HFFc6 (cell line): ENCODE measurements around the gene KLHL13. TPM values are rescaled to one million over a fixed set of nuclear protein-coding genes. Genes with fewer than 3 reads are reported as not detected.

Experiments
- DNase-seq: peaks from one replicate; pipeline ENCODE4 v3.0.0-alpha.2; 2018
- H3K27ac Mint-ChIP-seq: 2 replicates; pipeline ENCODE4 v1.8.0; 2020; ENCODE audit warnings: mild to moderate bottlenecking, mixed read lengths
- H3K27me3 Mint-ChIP-seq: 2 replicates; pipeline ENCODE4 v1.8.0; 2021; ENCODE audit warnings: mild to moderate bottlenecking, moderate library complexity, mixed read lengths; ENCODE audit not compliant: insufficient read depth
- H3K36me3 Mint-ChIP-seq: 2 replicates; pipeline ENCODE4 v1.8.0; 2021; ENCODE audit warnings: low read depth, mixed read lengths
- H3K4me1 Mint-ChIP-seq: 2 replicates; pipeline ENCODE4 v1.8.0; 2020; ENCODE audit warnings: low read depth, mixed read lengths
- H3K4me3 Mint-ChIP-seq: 2 replicates; pipeline ENCODE4 v1.8.0; 2020; ENCODE audit warnings: mild to moderate bottlenecking, moderate library complexity, mixed read lengths
- H3K9me3 Mint-ChIP-seq: 2 replicates; pipeline ENCODE4 v1.8.0; 2020; ENCODE audit warnings: mild to moderate bottlenecking, mixed read lengths
- CTCF ChIP-seq: fragments of 200-600 bp; sonication (generic); IDR thresholded peaks from 2 replicates; pipeline ENCODE4 v1.5.0; 2021; ENCODE audit warnings: antibody characterized with exemption, mild to moderate bottlenecking
- total RNA-seq, 6 experiments: library from RNA; stranded (reverse); fragmentation: NEBNext Ultra II Directional; extraction: Animal tissue kit (Norgen Biotek cat#: 25700); gene quantifications; 2 replicates in 1 of 6; 3 replicates in 5 of 6; pipeline ENCODE4 v1.2.3, GENCODE V29; 2021

Gene KLHL13
- total RNA-seq, 6 experiments from 2014 or later: 0.05 to 0.14 (median 0.07) TPM; not detected in 3

- no peaks in the 10 kb centered on the region for H3K4me1 Mint-ChIP-seq
- H3K4me3 Mint-ChIP-seq: no peak overlapping the region
- H3K27ac Mint-ChIP-seq: no peak overlapping the region
- H3K9me3 Mint-ChIP-seq: peaks cover 4% of the 10 kb centered on the region; the same call in 1 of the 2 replicates
- no peak for DNase-seq
- H3K27me3 Mint-ChIP-seq: no peaks in the 10 kb centered on the region
- no peak for TF ChIP-seq CTCF
- no peaks in the 10 kb centered on the region for H3K36me3 Mint-ChIP-seq
Measured at GRCh38 chrX:118066867-118067515, 49.6 kb downstream of the KLHL13 start.

- Mint-ChIP-seq H3K4me1 (no peaks in the 10 kb centered on the region), H3K9me3 (peaks cover 12% of the 10 kb centered on the region), H3K4me3 (no peak overlapping the region), H3K36me3 (no peaks in the 10 kb centered on the region), H3K27me3 (no peaks in the 10 kb centered on the region), H3K27ac (no peak overlapping the region)
- no peak for DNase-seq
- no peak for TF ChIP-seq CTCF
Measured at GRCh38 chrX:118062817-118063615, 53.6 kb downstream of the KLHL13 start.

- H3K36me3 Mint-ChIP-seq: no peaks in the 10 kb centered on the region
- peaks cover 12% of the 10 kb centered on the region for H3K9me3 Mint-ChIP-seq
- H3K4me1 Mint-ChIP-seq: no peaks in the 10 kb centered on the region
- H3K27me3 Mint-ChIP-seq: no peaks in the 10 kb centered on the region
- H3K4me3 Mint-ChIP-seq: no peak overlapping the region
- H3K27ac Mint-ChIP-seq: no peak overlapping the region
- no peak for TF ChIP-seq CTCF
- no peak for DNase-seq
Measured at GRCh38 chrX:118062048-118062789, 54.4 kb downstream of the KLHL13 start.

- peaks cover 12% of the 10 kb centered on the region for H3K9me3 Mint-ChIP-seq
- no peaks in the 10 kb centered on the region for H3K27me3 Mint-ChIP-seq
- H3K36me3 Mint-ChIP-seq: no peaks in the 10 kb centered on the region
- H3K4me1 Mint-ChIP-seq: no peaks in the 10 kb centered on the region
- H3K27ac Mint-ChIP-seq: no peak overlapping the region
- DNase-seq: no peak
- TF ChIP-seq CTCF: no peak
- no peak overlapping the region for H3K4me3 Mint-ChIP-seq
Measured at GRCh38 chrX:118058924-118059323, 57.7 kb downstream of the KLHL13 start.

- Mint-ChIP-seq H3K4me3 (no peak overlapping the region), H3K9me3 (peaks cover 6% of the 10 kb centered on the region), H3K4me1 (no peaks in the 10 kb centered on the region), H3K36me3 (no peaks in the 10 kb centered on the region), H3K27me3 (no peaks in the 10 kb centered on the region), H3K27ac (no peak overlapping the region)
- no peak for DNase-seq
- TF ChIP-seq CTCF: no peak
Measured at GRCh38 chrX:118056870-118057269, 59.7 kb downstream of the KLHL13 start.
